Muscle of back (tissue), 13 donors: ENCODE measurements around the gene PRKCA. TPM values are rescaled to one million over a fixed set of nuclear protein-coding genes. Genes with fewer than 3 reads are reported as not detected.
"Not testable (repeated sequence)": the region's sequence is repeated elsewhere in the genome, so short reads cannot be mapped to it uniquely, and the experiment has no call there.

Experiments used
- DNase-seq, 3 donors: peaks; one replicate each; pipeline versions ENCODE4 v3.0.0 to v3.0.0-alpha.2; 2013
- long read RNA-seq, 9 donors: transcript quantifications; one replicate each; lab custom pipeline, GENCODE V29; 2026
- polyA plus RNA-seq, 10 donors: library from polyadenylated mRNA; unstranded; fragments of 120-200 nt; gene quantifications; one replicate each; pipeline ENCODE4 v1.2.1, GENCODE V29; 2013; ENCODE audit not compliant: insufficient read length in 10 of 10

PRKCA gene
- 1 to 10 TPM; 3.0 to 5.1 (median 4.1) TPM for polyA plus RNA-seq
- long read RNA-seq, donor 1: 0 reads
- long read RNA-seq, donor 2: 0 reads
- long read RNA-seq, donor 3: 0 reads
- long read RNA-seq, donor 4, full-length matches to known transcripts: 1 of 1 reads
- long read RNA-seq, donor 4, partial matches to known transcripts: 0 of 1 reads
- long read RNA-seq, donor 4, other reads (novel, unspliced or antisense): 0 of 1 reads
- long read RNA-seq, donor 5: 0 reads
- long read RNA-seq, donor 6, full-length matches to known transcripts: 4 of 4 reads
- long read RNA-seq, donor 6, partial matches to known transcripts: 0 of 4 reads
- long read RNA-seq, donor 6, other reads (novel, unspliced or antisense): 0 of 4 reads
- long read RNA-seq, donor 7, full-length matches to known transcripts: 1 of 1 reads
- long read RNA-seq, donor 7, partial matches to known transcripts: 0 of 1 reads
- long read RNA-seq, donor 7, other reads (novel, unspliced or antisense): 0 of 1 reads
- long read RNA-seq, donor 8: 0 reads
- long read RNA-seq, donor 9: 0 reads

DNA sequence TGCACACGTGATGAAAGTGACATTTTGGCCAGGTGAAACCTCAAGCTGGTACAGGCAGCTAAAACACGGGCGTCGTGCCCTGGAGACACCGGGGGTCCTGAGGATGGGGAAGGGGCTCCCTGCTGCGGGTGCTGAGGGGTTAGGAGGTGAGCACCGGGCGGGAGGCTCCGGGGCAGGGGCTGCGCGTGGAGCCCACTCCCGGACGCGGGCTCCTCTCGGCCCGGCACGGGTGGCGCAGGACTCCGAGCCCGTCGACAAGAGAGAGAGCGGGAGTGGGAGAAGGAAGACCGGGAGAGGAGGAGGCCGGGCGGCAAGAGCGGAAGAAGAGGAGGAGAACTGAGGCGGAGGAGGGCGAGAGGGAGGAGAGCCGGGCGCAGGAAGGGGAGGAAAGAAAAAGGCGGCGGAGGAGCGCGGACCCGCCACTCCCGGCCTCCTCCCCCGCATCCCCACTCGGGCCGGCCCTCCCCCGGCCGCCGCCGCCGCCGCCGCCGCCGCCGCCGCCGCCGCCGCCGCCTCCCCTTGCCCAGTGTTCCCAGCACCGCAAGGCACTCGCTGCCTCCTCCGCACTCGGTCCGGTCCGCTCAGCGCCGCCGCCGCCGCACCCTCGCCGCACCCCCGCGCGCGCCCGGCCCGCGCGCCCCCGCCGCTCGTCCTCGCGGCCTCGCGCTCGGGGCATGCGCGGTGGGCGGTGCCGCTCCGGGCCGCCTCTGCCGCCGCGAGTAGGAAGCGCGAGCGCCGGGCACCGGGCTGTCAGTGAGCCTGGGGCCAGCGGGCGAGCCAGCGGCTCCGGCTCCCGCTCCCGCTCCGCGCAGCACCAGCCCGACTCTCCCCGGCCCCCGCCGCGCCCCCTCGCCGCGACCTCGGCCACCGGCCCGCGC, at the start of gene PRKCA:
Gene PRKCA (plus strand): TSS at position 750 of the 878 bp plus-strand sequence.
- DNase-seq: peak; percentile 64 to 82 (median 76)

- DNase-seq: not testable (repeated sequence)
Observed at GRCh38 chr17:66253458-66253857, 49.0 kb upstream of the PRKCA start.

- peak; percentile 69 to 77 (median 76) for DNase-seq
Observed at GRCh38 chr17:66255112-66255511, 47.3 kb upstream of the PRKCA start.

GRCh38 chr17:66255527-66255971, 46.9 kb upstream of the PRKCA start:
- DNase-seq: no peak

DNA sequence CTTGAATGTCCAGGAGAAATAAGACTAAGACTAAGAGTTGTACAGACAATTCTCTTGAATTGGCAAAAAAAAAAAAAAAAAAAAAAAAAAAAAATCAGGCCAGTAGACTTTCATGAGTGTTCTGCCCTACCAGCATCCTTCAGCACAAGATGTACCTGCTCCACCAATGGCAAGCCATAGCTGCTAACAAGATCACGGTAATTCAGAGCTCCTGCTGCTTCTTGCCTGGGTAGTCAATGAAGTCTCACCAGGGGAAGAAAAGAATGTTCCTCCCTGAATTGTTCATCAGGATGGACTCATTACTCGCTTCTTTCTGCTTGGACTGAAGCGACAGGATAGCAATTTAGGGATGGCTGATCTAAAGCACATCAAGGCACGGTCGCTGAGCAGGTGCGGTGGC, 42.1 kb upstream of the PRKCA start:
- no peak for DNase-seq

- DNase-seq: no peak
Observed at GRCh38 chr17:66260688-66261087, 41.7 kb upstream of the PRKCA start.

DNA sequence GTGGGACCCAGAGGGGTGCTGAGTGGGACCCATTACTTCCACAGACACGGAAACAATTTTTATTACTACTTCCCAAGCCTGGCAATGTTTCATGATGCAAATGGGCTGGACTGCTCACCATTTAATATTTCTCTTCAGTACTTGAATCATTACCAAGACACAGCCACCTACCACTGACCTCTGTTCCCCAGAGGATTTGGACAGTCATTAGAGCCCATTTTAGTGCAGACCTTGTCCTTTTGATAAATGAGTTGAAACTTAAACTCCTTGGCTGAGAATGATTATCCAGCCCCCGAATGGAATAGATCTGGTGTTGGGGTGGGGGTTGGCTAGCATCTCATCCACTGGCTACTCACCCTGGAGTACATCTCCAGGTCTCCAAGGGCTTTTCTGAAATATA, 39.6 kb upstream of the PRKCA start:
- DNase-seq: no peak

GRCh38 chr17:66264696-66265095, 37.7 kb upstream of the PRKCA start:
- no peak for DNase-seq

GRCh38 chr17:66268247-66268927, 34.0 kb upstream of the PRKCA start:
- peak; percentile 41 to 73 (median 46) for DNase-seq

DNA sequence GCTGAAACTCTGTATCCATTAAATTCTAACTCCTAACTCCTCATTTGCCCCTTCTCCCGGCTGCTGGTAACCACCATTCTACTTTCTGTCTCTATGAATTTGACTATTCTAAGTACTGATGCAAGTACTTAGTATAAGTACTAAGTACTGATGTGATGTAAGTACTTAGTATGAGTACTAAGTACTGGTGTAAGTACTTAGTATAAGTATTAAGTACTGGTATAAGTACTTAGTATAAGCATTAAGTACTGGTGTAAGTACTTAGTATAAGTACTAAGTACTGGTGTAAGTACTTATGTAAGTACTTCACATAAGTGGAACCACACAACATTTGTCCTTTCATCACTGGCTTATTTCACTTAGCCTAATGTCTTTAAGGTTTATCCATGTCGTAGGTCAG, 32.3 kb upstream of the PRKCA start:
- no peak for DNase-seq

GRCh38 chr17:66271512-66271911, 30.9 kb upstream of the PRKCA start:
- no peak for DNase-seq

DNA sequence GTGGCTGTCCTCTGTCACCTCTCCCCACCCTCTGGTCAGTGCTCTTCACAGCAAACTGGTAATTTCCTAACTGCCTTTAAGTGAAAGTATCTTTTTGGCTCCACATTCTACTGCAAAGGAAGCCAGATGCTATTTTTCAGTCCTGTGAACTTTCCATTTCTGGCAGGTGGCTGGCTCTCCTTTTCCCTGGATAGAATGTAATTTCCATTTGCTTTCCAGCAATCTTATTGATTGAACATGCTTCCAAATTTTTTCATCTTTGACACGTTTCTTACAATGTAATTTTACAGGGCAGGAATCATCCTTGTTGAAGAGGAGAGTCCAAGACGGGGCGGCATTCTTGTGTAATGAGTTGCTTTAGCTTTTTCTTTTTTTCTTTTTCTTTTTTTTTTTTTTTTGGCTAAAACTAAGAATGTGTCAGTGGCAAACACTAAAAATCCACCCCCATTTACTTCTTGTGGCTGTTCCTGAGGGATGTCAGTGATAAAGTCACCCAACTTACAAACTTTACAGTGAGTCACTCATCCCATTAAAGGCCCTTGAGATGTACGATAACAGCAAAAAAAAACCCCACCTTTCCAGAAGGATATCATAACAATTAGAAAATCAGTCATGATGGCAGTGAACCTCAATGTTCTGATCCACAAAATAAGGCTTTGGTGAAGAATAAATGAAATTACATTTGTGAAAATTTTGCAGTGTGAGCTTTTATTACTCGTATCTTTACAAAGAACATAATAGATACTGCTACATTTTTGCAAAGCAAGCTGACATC, 29.4 kb upstream of the PRKCA start:
- DNase-seq: peak; percentile 66 to 81 (median 80)

DNA sequence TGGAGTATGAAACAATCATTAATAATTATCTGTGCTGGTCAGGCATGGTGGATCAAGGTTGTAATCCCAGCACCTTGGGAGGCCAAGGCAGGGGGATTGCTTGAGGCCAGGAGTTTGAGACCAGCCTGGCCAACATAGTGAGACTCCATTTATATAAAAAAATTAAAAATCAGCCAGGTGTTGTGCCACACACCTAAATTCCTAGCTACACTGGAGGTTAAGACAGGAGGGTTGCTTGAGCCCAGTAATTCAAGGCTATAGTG, 28.9 kb upstream of the PRKCA start:
- DNase-seq: no peak

DNA sequence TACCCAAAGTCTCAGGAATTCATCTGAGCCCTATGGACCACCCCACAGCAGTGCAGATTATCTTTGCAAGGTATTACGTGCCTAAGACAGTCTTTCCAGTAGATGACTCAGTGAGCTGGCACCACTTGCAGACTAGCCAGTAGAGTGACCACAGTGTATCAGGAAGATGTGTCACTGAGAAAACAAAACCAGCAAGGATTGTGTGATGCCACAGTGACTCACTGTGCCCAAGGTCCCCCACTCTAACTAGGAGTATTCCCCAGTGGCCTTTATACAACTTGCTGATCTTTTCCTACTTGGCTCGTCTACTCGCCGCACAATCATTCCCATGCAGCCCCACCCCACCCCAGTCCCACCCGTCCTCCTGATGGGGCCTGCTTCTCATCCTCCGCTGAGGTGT, 26.8 kb upstream of the PRKCA start:
- DNase-seq: peak in 1 of 3 donors; percentile 79

- no peak for DNase-seq
Observed at GRCh38 chr17:66276328-66276937, 26.0 kb upstream of the PRKCA start.

DNA sequence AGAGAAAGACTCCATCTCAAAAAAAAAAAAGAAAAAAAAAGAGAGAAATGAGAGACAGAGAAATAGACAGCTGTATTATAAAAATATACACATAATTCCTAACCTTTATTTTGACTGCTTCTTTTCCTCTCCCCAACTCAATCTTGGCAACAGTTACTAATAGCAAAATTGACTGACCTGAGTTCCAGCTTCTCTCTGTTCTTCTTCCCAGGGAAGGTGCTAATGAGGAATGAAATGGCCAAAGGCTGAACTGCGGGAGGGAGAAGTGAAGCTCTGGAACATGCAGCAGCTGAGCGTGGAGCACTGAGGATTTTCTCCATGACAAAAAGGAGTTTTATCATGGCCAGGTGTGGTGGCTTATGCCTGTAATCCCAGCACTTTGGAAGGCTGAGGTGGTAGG, 25.2 kb upstream of the PRKCA start:
- no peak for DNase-seq

DNA sequence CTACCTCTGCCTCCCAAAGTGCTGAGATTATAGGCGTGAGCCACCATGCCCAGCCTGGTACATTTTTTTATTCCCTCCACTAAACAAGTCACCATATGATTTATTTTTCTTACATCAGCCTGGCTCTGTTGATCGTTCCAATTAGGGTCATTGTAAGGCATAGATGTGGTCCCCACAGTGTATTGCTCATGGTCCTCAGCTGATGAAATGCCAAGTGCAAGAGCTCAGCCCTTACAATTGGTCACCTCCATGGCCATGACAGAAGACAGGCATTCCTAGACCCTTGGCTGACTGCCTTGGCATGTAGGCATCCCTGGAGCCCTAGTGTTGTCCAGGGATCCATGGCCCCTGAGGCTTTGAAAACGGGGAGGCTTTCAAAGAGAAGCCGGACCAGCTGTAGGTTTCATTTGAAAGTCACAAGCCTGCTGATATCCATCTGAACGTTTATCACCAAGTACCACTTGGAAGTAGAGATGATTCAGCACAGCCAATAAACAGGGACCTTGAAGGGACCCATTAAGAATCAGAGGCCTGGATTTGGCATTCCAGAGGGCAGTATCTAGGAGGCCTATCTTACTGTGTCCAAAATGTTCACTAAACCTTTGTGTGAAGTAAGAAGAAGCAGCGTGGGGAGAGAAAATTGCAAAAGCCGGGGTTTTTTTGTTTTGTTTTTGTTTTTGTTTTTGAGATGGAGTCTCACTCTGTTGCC, 20.6 kb upstream of the PRKCA start:
- DNase-seq: no peak

- DNase-seq: no peak
Observed at GRCh38 chr17:66283296-66283934, 19.0 kb upstream of the PRKCA start.

- DNase-seq: no peak
Observed at GRCh38 chr17:66283971-66284370, 18.4 kb upstream of the PRKCA start.

- no peak for DNase-seq
Observed at GRCh38 chr17:66285149-66285548, 17.3 kb upstream of the PRKCA start.
